ENCODE results near the gene RPF1. TPM values are rescaled to one million over a fixed set of nuclear protein-coding genes. Genes with fewer than 3 reads are reported as not detected.

RPF1 gene
- total RNA-seq, 1 experiment from 2014 or later, result 36.1 TPM

- no peak overlapping the region for H3K56ac ChIP-seq (ENCODE audit: insufficient read length, low read depth, low read length)
- no peak overlapping the region for H3K4ac ChIP-seq (ENCODE audit: low read depth, low read length)
- H4K91ac ChIP-seq (ENCODE audit: insufficient read length, low read depth, low read length), result no peak overlapping the region
- no peak overlapping the region for H2AFZ ChIP-seq (ENCODE audit: low read length)
- no peak overlapping the region for H3T11ph ChIP-seq (ENCODE audit: low read length)
- WGBS (ENCODE audit: extremely low coverage, insufficient read length, low lambda C conversion rate), result no CpG with 5 or more reads among the region's 1 CpG
- no peaks in the 10 kb centered on the region for H3K79me1 ChIP-seq (ENCODE audit: insufficient read depth, low read depth, low read length, poor library complexity, severe bottlenecking)
- no peak overlapping the region for H3K4me3 Mint-ChIP-seq
- no peak overlapping the region for H3K27ac ChIP-seq (ENCODE audit: insufficient read length, low read depth, low read length)
- no peak overlapping the region for H3K18ac ChIP-seq (ENCODE audit: insufficient read length, low read depth, low read length)
- no peak overlapping the region for H3K27ac Mint-ChIP-seq
- H3K27me3 ChIP-seq (ENCODE audit: insufficient read depth, low read length), result no peaks in the 10 kb centered on the region
- H2BK120ac ChIP-seq (ENCODE audit: low read depth, low read length, poor library complexity, severe bottlenecking), result no peak overlapping the region
- no peak overlapping the region for H2BK5ac ChIP-seq (ENCODE audit: insufficient read length, low read length)
- H3K4me1 ChIP-seq (ENCODE audit: insufficient read depth, low read length), result no peaks in the 10 kb centered on the region
- no peaks in the 10 kb centered on the region for H3K4me1 Mint-ChIP-seq
- no peak overlapping the region for H2BK15ac ChIP-seq (ENCODE audit: low read depth, low read length)
- TF ChIP-seq CTCF (conservative IDR thresholded peaks at IDR 0.05), result no peak
- H2AK5ac ChIP-seq (ENCODE audit: insufficient read length, low read length), result no peak overlapping the region
- no peaks in the 10 kb centered on the region for H3K27me3 Mint-ChIP-seq (ENCODE audit: low read depth)
- H3K9ac ChIP-seq (ENCODE audit: extremely low read depth, insufficient read length, low read length), result no peak overlapping the region
- H4K8ac ChIP-seq (replicated peaks; ENCODE audit: insufficient read length, low read depth, low read length), result no peak overlapping the region
- no peaks in the 10 kb centered on the region for H3K9me3 ChIP-seq (ENCODE audit: control insufficient read depth, low read depth, low read length)
- H3K79me2 ChIP-seq (ENCODE audit: insufficient read depth, low read length), result no peaks in the 10 kb centered on the region
- DNase-seq, result no peak
- no peak overlapping the region for H3K14ac ChIP-seq (ENCODE audit: insufficient read depth, low read length)
- no peak overlapping the region for H3K23ac ChIP-seq (ENCODE audit: insufficient read length, low read depth, low read length)
- no peaks in the 10 kb centered on the region for H4K20me1 ChIP-seq (ENCODE audit: control insufficient read depth, insufficient read depth, insufficient read length)
- H3K9me3 Mint-ChIP-seq, result no peaks in the 10 kb centered on the region; a peak in 1 of 5 replicates
- no peak overlapping the region for H2BK20ac ChIP-seq (ENCODE audit: low read depth, low read length, poor library complexity, severe bottlenecking)
- no peak overlapping the region for H4K5ac ChIP-seq (ENCODE audit: insufficient read length, low read depth, low read length)
- H3K23me2 ChIP-seq (ENCODE audit: insufficient read length, low read depth, low read length, poor library complexity, severe bottlenecking), result no peaks in the 10 kb centered on the region
- no peaks in the 10 kb centered on the region for H3K36me3 Mint-ChIP-seq (ENCODE audit: insufficient read depth in 1 of 3, low read depth in 3 of 3)
- H2BK12ac ChIP-seq (ENCODE audit: insufficient read length, low read depth, low read length), result no peak overlapping the region
- H3K4me2 ChIP-seq (ENCODE audit: insufficient read depth, insufficient read length, low read length), result no peak overlapping the region
Measured at GRCh38 chr1:84525779-84526178, 46.7 kb downstream of the RPF1 start.
